HepG2 (cell line): ENCODE measurements around the gene MIEF1. TPM values are rescaled to one million over a fixed set of nuclear protein-coding genes. Genes with fewer than 3 reads are reported as not detected.

Source experiments
- ATF1 ChIP-seq: IDR thresholded peaks from 2 replicates; pipeline ENCODE4 v1.6.1; 2016; ENCODE audit warnings: mild to moderate bottlenecking, control low read depth
- ATF2 ChIP-seq: sonication (generic); formaldehyde crosslinking; IDR thresholded peaks from 2 replicates; pipeline ENCODE4 v1.4.0; 2020; ENCODE audit warnings: missing genetic modification reagents
- CEBPG ChIP-seq: IDR thresholded peaks from 2 replicates; pipeline ENCODE4 v1.6.1; 2016
- CSRNP2 ChIP-seq: sonication (generic); formaldehyde crosslinking; conservative IDR thresholded peaks from 2 replicates; pipeline ENCODE4 v1.8.0; 2022; ENCODE audit warnings: low read depth, missing genetic modification reagents
- DNMT3B ChIP-seq: conservative IDR thresholded peaks from 2 replicates; pipeline ENCODE4 v1.6.1; 2016; ENCODE audit warnings: missing biosample characterization, control low read depth
- HNF4G ChIP-seq, 2 experiments: sonication (generic) in 1 of 2; formaldehyde crosslinking in 1 of 2; IDR thresholded peaks; 2 replicates each; pipeline versions ENCODE4 v1.4.0 to v1.6.1; 2011 to 2020; ENCODE audit warnings: borderline replicate concordance in 2 of 2, low read depth in 2 of 2, mild to moderate bottlenecking in 2 of 2, low read length in 1 of 2, missing genetic modification reagents in 1 of 2, moderate library complexity in 1 of 2
- HOXA3 ChIP-seq: sonication (generic); formaldehyde crosslinking; IDR thresholded peaks from 2 replicates; pipeline ENCODE4 v1.5.0; 2020; ENCODE audit warnings: missing genetic modification reagents
- IKZF4 ChIP-seq: sonication (generic); formaldehyde crosslinking; IDR thresholded peaks from 2 replicates; pipeline ENCODE4 v1.5.1; 2020; ENCODE audit warnings: borderline replicate concordance, mild to moderate bottlenecking, low read depth, missing genetic modification reagents; ENCODE audit errors: not compliant biosample characterization
- LBX2 ChIP-seq: sonication (generic); formaldehyde crosslinking; IDR thresholded peaks from 2 replicates; pipeline ENCODE4 v1.5.0; 2020; ENCODE audit warnings: missing genetic modification reagents, mild to moderate bottlenecking, borderline replicate concordance
- MAX ChIP-seq: IDR thresholded peaks from 2 replicates; pipeline ENCODE4 v1.6.1; 2012; ENCODE audit warnings: inconsistent platforms
- MEIS1 ChIP-seq: sonication (generic); formaldehyde crosslinking; IDR thresholded peaks from 2 replicates; pipeline ENCODE4 v1.9.0; 2021; ENCODE audit warnings: mild to moderate bottlenecking, missing genetic modification reagents, moderate library complexity, borderline replicate concordance
- RERE ChIP-seq: IDR thresholded peaks from 2 replicates; pipeline ENCODE4 v1.6.1; 2016; ENCODE audit warnings: low read depth, missing genetic modification reagents, missing compliant biosample characterization
- TCF12 ChIP-seq, 2 experiments: fragments of 450-650 bp in 1 of 2; sonication (generic) in 1 of 2; formaldehyde crosslinking in 1 of 2; IDR thresholded peaks; 2 replicates each; pipeline versions ENCODE4 v1.6.1 to v1.8.0; 2017 to 2022; ENCODE audit warnings: antibody characterized with exemption in 1 of 2, mild to moderate bottlenecking in 1 of 2, missing genetic modification reagents in 1 of 2, moderate library complexity in 1 of 2
- TFE3 ChIP-seq: IDR thresholded peaks from 2 replicates; pipeline ENCODE4 v1.6.1; 2016
- XBP1 ChIP-seq: sonication (generic); formaldehyde crosslinking; IDR thresholded peaks from 2 replicates; pipeline ENCODE4 v1.5.0; 2020; ENCODE audit warnings: missing genetic modification reagents
- ZNF263 ChIP-seq: sonication (generic); formaldehyde crosslinking; IDR thresholded peaks from 2 replicates; pipeline ENCODE4 v1.4.0; 2020; ENCODE audit warnings: missing genetic modification reagents
- ZNF709 ChIP-seq: sonication (generic); formaldehyde crosslinking; IDR thresholded peaks from 2 replicates; pipeline ENCODE4 v1.5.0; 2020; ENCODE audit warnings: mild to moderate bottlenecking, missing genetic modification reagents
- ZNF747 ChIP-seq: sonication (generic); formaldehyde crosslinking; IDR thresholded peaks from 2 replicates; pipeline ENCODE4 v1.8.1; 2023; ENCODE audit warnings: missing genetic modification reagents, mild to moderate bottlenecking, borderline replicate concordance
- ZNF839 ChIP-seq: sonication (generic); formaldehyde crosslinking; IDR thresholded peaks from 2 replicates; pipeline ENCODE4 v1.4.0; 2020; ENCODE audit warnings: missing genetic modification reagents, mild to moderate bottlenecking, borderline replicate concordance
- polyA plus RNA-seq, 8 experiments: library from polyadenylated mRNA; depleted of rRNA in 3 of 8; stranded (reverse) in 7 of 8; unstranded in 1 of 8; fragments of >200 nt; fragmentation: Illumina TruSeq in 4 of 8; extraction: Trizol in 4 of 8; gene quantifications; 2 replicates each; pipeline versions ENCODE4 v1.2.1 to v1.2.3, GENCODE V29; 2011 to 2016; ENCODE audit warnings: low read depth in 4 of 8, missing spikeins in 1 of 8, mixed read lengths in 1 of 8; ENCODE audit not compliant: insufficient read depth in 1 of 8
- total RNA-seq, 5 experiments: library from RNA; depleted of rRNA; stranded (reverse); fragments of >200 nt; fragmentation: Illumina TruSeq; extraction: Trizol; gene quantifications; 2 replicates each; pipeline ENCODE4 v1.2.3, GENCODE V29; 2016; ENCODE audit warnings: low read depth in 1 of 5

The MIEF1 gene
- total and polyA plus RNA-seq, 2 of the 13 experiments (the other 11 are each of a cell fraction or from before 2014, with no cell fraction given): 21.7 to 34.8 TPM

- no peak for TF ChIP-seq DNMT3B
- TF ChIP-seq TCF12 (IDR thresholded peaks at IDR 0.05): no peak
- TF ChIP-seq TCF12 (CRISPR knock-in tag; IDR thresholded peaks at IDR 0.05): no peak
- TF ChIP-seq CEBPG: no peak
- TF ChIP-seq LBX2 (CRISPR knock-in tag): peak; percentile 83; the same call in 1 of the 2 replicates
- peak; percentile 51; the same call in 1 of the 2 replicates for TF ChIP-seq HOXA3 (CRISPR knock-in tag)
- peak; percentile 79 for TF ChIP-seq TFE3 (CRISPR knock-in tag)
- no peak for TF ChIP-seq ZNF839 (CRISPR knock-in tag)
- no peak for TF ChIP-seq ZNF747
- no peak for TF ChIP-seq RERE (CRISPR knock-in tag)
- TF ChIP-seq ATF2 (CRISPR knock-in tag): peak; percentile 77; the same call in 1 of the 2 replicates
- TF ChIP-seq MEIS1 (CRISPR knock-in tag): peak; percentile 79; the same call in 1 of the 2 replicates
- peak; percentile 50; the same call in 1 of the 2 replicates for TF ChIP-seq ZNF263 (CRISPR knock-in tag)
- TF ChIP-seq HNF4G (IDR thresholded peaks at IDR 0.05; ENCODE audit: borderline replicate concordance, low read depth, low read length): no peak
- no peak for TF ChIP-seq HNF4G (CRISPR knock-in tag; IDR thresholded peaks at IDR 0.05; ENCODE audit: borderline replicate concordance, low read depth)
- TF ChIP-seq ATF1 (CRISPR knock-in tag): no peak
- TF ChIP-seq ZNF709 (CRISPR knock-in tag): peak; percentile 72; the same call in 1 of the 2 replicates
- TF ChIP-seq CSRNP2 (CRISPR knock-in tag): no peak
- TF ChIP-seq IKZF4 (CRISPR knock-in tag): peak; percentile 80
- TF ChIP-seq MAX: no peak
- TF ChIP-seq XBP1 (CRISPR knock-in tag): no peak
Observed at GRCh38 chr22:39478441-39478850, 23.6 kb upstream of the MIEF1 start (continued).
